GM18502 (cell line): ENCODE measurements around the gene AOC2.
"Not testable (repeated sequence)": the region's sequence is repeated elsewhere in the genome, so short reads cannot be mapped to it uniquely, and the experiment has no call there.

Experiments used
- ATAC-seq: cut with Tn5 transposase; IDR thresholded peaks from one replicate; pipeline ENCODE4 v1.9.1; 2021; ENCODE audit warnings: mild to moderate bottlenecking; ENCODE audit not compliant: unreplicated experiment, poor library complexity

AOC2 gene

DNA sequence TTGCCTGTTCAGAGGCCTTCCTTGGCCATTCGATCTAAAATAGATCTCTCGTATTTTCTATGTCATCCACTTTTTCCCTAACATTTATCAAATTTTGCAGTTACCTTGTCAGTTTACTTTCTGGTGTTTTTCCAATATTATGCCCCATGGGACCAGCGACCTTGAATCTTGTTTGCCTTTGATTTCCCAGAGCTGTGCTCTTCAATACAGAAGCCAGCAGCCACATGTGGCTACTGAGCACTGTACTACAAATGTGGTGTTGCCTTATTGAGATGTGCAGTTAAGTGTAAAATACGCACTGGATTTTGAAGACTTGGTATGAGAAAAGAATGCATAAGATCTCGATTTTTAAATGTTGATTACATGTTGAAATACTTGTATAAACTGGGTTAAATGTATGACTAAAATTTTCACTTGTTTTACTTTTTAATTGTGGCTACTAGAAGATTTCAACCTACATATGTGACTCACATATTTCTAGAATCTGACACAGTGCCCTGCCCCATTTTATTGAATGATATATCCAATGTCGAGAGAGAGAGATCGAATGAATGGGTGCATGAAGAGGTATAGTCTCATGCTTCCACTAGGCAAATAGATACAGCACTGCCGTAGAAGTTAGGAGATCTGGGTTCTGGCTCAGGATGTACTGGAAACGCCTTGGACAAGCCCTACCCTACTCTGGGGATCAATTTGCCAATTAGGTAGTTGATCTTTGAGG is 12.0 kb upstream of the AOC2 start:
- peak; percentile 5 for ATAC-seq

DNA sequence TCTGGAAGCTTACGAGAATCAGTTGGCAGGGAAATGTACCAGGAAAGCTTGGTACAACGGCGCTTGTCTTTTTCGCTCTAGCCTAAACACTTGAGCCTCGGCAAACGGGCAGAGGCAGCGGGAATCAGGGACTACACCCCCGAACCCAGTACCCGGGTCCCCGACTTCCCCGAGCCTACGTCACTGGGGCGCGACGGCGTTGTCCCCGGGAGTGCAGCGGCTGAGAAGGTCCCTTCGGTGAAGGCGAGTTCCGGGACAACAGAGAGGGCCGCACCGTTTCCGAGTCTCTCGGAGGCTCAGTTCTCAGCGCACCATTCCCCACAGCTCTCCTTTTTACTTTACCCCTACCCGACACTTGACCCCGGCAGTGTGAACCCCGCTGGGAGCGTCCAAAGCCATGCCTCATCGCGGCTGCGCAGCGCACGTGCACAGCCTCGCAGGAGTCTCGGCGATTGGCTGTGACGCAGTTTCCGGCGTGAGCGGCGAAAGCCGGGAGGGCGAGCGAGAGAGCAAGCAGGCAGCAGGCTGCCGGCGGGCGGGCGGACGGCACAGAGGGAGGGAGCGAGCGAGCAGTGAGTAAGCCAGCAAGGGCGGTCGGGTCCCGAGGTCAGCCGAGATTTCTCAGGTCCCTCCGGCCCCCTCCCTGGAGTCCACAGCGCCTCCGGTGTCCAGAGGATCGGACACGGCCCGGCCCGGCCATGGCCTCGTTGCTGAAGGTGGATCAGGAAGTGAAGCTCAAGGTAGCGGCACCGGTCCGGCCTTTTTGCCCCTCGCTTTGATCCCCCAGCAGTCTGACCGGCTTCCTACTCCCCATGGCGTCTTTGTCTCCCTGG is 11.2 kb upstream of the AOC2 start, which contains the start of gene PSME3:
PSME3 (plus strand) TSS at position 464 of the 833 bp plus-strand sequence; CDS start at position 699, 235 bp downstream.
- ATAC-seq = peak; percentile 88

DNA sequence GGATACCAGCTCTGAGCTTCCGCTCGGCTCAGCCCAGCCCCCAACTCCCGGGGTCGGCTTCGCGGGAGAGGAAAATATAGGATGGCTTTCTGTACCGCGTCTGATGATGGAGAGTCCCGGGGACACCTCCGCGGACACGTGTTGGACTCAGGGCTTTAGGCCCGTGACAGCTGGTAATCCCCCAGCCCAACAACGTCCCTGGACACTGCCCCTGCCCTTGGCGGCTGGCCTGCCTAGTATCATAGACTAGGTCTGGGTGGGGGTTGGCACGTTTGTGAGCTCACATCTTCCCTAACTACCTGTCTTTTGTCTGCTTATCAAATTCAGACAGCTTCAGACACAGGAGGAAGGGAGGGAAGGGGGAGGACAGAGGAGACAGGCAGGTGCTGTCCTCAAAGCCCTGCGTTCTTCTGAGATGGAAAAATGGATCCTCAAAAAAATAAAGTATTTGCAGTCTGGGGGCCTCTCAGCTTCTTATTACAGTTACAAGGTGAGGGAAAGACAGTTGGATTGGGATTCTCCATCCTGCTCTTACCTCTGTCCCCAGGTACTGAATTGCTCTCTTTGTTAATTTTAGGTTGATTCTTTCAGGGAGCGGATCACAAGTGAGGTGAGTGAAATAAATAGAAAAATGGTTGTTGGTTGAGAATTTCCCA is 10.5 kb upstream of the AOC2 start:
- peak; percentile 15 for ATAC-seq

DNA sequence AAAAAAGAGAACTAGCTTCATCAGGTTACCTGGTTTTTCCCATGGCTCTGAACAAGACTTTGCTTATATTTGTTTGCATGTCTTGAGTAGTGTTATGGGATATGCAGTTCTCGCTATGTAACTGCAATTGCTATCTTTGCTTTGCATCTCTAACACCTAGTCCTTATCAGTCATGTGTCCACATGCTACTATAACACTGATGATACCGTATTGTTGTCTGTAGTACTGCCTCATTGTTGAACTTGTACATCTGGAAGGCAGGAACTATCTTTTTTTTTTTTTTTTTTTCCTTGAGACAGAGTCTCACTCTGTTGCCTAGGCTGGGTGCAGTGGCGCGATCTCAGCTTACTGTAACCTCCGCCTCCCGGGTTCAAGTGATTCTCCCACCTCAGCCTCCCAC is 8.6 kb upstream of the AOC2 start:
- ATAC-seq = no peak

DNA sequence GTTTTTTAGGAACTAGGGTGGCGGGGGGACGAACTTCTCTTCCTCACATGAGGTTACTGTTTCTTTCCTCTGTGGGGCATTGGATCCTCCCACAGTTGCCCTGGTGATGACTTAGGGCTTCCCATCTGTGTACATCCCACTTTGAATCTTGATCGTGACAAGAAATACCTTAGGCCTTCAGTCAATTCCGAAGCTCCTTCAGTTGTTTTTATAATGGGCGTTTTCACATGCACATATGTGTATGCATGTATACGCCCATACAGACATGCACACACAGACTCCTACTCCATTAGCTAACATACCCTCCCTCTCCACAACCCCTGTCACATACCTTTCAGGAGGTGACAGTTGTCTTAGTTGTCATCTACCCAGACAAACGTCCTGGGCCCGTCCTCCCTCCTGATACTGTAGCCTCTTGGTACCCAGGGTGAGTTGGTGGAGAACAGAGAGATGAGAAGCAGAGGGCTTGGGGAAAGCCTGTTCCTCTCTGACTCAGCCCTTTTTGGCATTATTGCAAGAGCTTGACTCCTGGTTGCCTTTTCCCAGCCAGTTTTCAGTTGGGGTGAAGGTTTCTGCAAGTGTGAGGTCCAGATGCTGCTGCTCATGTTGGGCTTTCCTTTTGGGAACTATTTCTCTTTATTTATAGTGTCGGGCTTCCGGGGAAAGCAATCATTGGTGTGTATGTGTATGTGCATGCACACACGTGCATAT is 2.2 kb upstream of the AOC2 start:
- no peak for ATAC-seq

DNA sequence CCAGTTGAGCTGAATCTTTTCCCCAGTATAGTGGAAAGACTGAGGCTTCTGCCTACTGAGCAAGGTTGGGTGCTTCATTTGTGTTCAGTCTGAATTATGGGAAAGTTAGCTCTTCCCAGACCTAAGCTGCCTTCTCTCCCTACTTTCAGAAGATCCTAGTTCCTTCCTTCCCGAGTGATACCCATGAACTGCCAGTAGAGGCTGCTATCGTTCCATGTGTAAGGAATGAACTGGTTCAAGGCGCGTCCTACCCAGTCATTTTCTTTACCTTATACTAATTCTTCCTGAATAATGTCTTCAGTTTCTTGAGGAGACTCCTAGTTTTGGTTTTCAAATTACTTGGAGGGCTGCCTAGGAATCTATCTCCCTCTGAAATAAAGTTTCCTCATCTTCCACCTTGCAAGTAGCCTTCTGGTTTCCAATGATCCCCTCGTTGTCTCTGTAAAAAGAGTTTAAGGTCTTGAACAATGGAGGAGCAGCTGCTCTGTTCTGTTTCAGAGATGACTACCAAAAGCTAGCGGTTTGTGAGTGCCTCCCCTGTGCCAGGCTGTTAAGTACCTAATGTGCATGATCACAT is 934 bp upstream of the AOC2 start:
- ATAC-seq = no peak

DNA sequence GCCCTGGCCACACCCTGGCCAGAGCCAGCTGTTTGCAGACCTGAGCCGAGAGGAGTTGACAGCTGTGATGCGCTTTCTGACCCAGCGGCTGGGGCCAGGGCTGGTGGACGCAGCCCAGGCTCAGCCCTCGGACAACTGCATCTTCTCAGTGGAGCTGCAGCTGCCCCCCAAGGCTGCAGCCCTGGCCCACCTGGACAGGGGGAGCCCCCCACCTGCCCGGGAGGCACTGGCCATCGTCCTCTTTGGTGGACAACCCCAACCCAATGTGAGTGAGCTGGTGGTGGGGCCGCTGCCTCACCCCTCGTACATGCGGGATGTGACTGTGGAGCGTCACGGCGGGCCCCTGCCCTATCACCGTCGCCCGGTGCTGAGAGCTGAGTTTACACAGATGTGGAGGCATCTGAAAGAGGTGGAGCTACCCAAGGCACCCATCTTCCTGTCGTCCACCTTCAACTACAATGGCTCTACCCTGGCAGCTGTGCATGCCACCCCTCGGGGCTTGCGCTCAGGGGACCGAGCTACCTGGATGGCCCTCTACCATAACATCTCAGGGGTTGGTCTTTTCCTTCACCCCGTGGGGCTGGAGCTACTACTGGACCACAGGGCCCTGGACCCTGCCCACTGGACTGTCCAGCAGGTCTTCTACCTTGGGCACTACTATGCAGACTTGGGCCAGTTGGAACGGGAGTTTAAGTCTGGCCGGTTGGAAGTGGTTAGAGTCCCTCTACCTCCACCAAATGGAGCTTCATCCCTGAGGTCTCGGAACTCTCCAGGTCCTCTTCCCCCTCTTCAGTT is 578 bp downstream of the AOC2 start:
- no peak for ATAC-seq

DNA sequence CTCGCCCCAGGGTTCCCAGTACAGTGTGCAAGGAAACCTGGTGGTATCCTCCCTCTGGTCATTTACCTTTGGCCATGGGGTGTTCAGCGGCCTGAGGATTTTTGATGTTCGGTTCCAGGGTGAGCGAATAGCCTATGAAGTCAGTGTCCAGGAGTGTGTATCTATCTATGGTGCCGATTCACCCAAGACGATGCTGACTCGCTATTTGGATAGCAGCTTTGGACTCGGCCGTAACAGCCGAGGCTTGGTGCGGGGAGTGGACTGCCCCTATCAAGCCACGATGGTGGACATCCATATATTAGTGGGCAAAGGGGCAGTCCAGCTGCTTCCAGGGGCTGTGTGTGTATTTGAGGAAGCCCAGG is 1.2 kb downstream of the AOC2 start:
- no peak for ATAC-seq

DNA sequence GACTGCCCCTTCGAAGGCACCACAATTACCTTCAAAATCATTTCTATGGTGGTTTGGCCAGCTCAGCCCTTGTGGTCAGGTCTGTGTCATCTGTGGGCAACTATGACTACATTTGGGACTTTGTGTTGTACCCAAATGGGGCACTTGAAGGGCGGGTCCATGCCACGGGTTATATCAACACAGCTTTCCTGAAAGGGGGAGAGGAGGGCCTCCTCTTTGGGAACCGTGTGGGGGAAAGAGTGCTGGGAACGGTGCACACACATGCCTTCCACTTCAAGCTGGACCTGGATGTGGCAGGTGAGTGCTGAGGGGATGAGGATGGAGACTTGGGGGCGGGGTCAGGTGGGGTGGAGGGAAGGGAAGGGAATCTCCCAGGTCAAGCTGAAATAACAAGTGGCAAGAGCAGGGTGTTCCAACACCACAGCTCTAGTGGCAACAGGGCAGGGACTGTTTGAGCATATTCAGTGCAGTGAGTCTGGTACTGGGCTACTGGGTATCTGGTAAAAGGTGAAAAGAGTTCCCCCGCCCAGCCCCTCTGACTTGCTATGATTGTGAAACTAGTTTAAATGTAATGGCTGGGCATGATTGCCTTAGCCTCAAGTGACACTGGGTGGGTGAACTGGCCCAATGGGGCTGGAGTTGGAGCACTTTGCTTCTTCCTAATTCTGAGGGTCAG is 1.7 kb downstream of the AOC2 start:
- ATAC-seq = no peak

DNA sequence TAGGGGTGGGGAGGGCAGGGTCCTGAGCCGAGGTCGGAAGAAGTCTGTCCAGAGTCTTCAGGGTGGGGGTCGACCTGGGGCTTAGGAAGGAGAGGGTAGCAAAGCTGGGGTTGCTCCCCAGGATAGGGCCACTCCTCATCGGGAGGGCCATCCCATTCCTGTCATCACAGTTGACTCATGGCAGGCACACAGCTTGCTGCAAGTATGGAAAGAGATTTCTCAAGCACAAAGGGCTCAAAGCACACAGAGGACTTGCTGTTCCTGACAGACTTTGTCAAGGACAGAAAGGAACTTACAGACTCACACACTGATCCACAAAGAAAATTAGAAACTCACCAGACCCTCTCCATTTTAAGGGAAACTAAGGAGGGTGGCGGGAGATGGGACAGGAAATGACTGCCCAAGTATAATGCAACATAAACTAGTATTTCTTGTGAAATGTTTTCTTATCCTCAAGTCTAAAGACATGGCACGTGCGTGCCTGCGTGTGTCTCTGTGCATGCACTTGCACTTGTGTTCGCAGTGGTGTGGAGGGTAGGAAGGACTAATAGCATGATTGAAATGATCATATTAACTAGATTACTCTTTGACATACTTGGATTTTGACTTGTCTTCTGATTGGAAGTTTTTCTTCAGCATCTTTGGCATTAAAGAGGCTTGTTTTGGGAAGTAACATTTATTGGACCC is 2.4 kb downstream of the AOC2 start:
- no peak for ATAC-seq

DNA sequence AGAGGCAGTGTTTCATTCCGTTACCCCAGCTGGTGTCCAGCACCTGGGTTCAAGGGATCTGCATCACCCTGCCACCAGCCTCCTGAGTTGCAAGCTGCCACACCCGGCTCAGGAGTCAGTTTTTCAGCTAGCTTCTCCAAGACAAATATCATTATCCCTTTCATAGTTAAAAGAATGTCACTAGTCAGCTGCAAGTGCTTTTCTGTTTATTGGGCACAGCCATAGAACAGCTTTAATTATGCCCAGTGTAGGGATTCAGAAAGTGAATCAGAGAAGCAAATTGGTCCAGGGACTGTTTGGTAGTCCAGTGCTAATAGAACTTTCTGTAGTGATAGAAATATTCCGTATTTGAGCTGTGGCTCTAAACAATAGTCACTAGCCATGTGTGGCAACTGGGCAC is 3.7 kb downstream of the AOC2 start:
- no peak for ATAC-seq

DNA sequence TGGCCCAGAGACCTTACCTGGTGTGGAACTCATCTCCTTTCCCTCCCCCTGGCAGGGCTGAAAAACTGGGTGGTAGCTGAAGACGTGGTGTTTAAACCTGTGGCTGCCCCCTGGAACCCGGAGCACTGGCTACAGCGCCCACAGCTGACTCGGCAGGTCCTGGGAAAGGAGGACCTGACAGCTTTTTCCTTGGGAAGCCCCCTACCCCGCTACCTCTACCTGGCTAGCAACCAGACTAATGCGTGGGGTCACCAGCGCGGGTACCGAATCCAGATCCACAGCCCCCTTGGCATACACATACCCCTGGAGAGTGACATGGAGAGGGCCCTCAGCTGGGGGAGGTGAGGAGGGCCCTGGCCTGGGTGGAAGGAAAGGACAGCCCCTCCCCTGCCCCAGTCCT is 4.7 kb downstream of the AOC2 start:
- ATAC-seq = no peak

DNA sequence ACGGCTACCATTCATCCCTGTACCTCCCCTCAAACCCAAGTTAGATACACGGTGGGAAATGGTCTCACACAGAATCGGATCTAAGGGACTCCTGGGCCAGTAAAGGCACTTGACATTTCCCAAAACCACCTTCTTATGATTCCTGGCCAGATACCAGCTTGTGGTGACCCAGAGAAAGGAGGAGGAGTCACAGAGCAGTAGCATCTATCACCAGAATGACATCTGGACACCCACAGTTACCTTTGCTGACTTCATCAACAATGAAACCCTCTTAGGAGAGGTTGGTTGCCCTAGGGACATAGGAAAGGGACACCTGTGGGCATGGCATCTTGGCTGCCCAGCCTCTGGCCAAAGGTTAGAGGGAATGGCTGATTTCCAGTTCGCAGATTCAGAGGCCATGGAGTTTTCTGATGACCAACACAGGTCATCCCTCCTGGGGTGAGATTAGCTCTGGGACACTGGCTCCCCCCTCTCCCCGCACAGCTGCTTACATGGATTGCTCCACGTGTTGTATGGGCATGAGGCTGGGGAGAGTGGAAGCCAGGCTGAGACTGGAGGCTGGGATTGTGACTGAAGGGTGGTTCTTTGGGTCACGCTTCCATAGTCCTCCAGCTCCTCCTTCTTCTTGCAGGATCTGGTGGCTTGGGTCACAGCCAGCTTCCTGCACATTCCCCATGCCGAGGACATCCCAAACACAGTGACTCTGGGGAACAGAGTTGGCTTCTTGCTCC is 5.2 kb downstream of the AOC2 start:
- ATAC-seq = no peak

DNA sequence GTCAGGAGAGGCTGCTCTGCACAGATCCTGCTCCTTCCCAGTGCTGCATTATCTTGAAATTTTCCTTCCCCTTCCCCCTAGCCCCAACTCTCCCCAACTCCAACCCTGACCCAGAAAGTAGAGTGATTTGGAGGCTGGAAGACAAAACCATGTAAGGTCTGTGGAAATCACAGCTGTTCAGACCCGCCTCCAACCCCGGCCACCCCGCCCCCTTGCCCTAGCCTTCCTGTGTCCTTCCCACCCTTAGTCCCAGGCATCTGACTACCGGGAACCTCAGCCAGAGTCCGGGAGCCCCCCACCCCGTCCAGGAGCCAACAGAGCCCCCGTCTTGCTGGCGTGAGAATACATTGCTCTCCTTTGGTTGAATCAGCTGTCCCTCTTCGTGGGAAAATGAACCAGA is 6.6 kb downstream of the AOC2 start, which contains the start of gene AOC3:
AOC3 (plus strand) TSS at position 246 of the 400 bp plus-strand sequence; CDS start at position 391, 145 bp downstream.
- ATAC-seq = no peak

DNA sequence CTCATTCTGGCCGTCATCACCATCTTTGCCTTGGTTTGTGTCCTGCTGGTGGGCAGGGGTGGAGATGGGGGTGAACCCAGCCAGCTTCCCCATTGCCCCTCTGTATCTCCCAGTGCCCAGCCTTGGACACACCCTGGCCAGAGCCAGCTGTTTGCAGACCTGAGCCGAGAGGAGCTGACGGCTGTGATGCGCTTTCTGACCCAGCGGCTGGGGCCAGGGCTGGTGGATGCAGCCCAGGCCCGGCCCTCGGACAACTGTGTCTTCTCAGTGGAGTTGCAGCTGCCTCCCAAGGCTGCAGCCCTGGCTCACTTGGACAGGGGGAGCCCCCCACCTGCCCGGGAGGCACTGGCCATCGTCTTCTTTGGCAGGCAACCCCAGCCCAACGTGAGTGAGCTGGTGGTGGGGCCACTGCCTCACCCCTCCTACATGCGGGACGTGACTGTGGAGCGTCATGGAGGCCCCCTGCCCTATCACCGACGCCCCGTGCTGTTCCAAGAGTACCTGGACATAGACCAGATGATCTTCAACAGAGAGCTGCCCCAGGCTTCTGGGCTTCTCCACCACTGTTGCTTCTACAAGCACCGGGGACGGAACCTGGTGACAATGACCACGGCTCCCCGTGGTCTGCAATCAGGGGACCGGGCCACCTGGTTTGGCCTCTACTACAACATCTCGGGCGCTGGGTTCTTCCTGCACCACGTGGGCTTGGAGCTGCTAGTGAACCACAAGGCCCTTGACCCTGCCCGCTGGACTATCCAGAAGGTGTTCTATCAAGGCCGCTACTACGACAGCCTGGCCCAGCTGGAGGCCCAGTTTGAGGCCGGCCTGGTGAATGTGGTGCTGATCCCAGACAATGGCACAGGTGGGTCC is 7.2 kb downstream of the AOC2 start:
- not testable (repeated sequence) for ATAC-seq

DNA sequence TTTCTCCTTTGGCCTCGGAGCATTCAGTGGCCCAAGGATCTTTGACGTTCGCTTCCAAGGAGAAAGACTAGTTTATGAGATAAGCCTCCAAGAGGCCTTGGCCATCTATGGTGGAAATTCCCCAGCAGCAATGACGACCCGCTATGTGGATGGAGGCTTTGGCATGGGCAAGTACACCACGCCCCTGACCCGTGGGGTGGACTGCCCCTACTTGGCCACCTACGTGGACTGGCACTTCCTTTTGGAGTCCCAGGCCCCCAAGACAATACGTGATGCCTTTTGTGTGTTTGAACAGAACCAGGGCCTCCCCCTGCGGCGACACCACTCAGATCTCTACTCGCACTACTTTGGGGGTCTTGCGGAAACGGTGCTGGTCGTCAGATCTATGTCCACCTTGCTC is 8.0 kb downstream of the AOC2 start:
- no peak for ATAC-seq

DNA sequence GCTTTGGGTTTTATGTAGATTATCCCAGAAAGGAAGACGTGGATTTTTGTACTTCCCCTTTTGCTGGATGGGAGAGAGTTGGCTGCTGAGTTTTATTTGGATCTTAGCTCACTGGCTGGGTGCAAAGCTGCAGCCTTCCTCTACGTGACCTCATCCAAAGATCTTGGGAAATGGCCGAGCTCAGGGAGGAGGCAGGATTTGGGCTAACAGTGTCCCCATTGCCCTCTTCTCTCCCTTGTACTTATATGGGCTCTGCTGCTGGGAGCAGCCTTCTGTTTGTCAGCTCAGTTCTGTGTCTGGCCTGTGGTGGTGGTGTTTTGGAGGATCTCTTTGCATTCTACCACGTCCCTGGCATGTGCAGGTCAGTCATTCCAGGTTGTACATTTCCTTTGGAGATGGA is 8.6 kb downstream of the AOC2 start:
- ATAC-seq = no peak
